ENCODE measurements around the gene DISP3. TPM values are rescaled to one million over a fixed set of nuclear protein-coding genes. Genes with fewer than 3 reads are reported as not detected.

The DISP3 gene
- total and polyA plus RNA-seq, 3 donors from 2014 or later: 6.8 to 8.8 (median 7.3) TPM

DNA sequence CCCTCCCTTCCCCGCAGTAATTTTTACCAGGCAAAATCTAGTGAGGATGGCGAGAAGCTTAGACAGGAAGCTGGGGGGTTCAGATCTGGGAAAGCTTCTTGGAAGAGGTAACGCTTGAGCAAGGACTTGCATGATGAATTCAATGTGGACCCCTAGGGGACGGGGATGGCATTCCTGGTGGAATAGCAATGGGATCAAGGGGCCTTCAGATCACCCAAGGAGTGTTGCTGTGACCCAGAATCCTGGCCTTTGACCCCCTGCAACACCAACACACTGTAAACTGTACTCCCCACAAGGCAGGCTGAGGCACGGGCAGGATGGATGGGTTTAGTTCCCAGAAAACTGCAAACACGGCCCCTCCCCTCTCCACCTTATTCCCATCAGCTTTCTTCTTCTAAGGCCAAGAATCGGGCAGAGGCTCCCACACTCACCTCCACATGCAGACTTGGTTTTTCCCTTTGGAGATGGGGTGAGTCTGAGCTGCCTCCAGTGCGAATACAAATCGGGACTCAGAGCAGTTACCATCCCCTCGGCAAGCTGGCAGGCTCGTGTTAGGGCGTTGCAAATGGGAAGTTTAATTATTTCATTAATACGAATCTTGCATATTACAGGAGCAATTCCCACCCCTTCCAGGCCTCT is 20.1 kb downstream of the DISP3 start:
- no peak overlapping the region for H3K4me3 ChIP-seq
- H3K9me3 ChIP-seq: no peaks in the 10 kb centered on the region
- TF ChIP-seq, protein P1, sequence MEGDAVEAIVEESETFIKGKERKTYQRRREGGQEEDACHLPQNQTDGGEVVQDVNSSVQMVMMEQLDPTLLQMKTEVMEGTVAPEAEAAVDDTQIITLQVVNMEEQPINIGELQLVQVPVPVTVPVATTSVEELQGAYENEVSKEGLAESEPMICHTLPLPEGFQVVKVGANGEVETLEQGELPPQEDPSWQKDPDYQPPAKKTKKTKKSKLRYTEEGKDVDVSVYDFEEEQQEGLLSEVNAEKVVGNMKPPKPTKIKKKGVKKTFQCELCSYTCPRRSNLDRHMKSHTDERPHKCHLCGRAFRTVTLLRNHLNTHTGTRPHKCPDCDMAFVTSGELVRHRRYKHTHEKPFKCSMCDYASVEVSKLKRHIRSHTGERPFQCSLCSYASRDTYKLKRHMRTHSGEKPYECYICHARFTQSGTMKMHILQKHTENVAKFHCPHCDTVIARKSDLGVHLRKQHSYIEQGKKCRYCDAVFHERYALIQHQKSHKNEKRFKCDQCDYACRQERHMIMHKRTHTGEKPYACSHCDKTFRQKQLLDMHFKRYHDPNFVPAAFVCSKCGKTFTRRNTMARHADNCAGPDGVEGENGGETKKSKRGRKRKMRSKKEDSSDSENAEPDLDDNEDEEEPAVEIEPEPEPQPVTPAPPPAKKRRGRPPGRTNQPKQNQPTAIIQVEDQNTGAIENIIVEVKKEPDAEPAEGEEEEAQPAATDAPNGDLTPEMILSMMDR (IDR thresholded peaks at IDR 0.05): no peak
- TF ChIP-seq POLR2A (IDR thresholded peaks at IDR 0.05): no peak
- H3K36me3 ChIP-seq (ENCODE audit: low read depth, missing control alignments): no peaks in the 10 kb centered on the region
- intact Hi-C loops (cut with DNase I; ENCODE audit: low total_unique reads): no loop called here
- DNase-seq: no peak
- H3K27ac ChIP-seq: no peak overlapping the region
- no peaks in the 10 kb centered on the region for H3K4me1 ChIP-seq
- no peaks in the 10 kb centered on the region for H3K27me3 ChIP-seq
- WGBS, 2 donors: 59 to 70% methylated on average over 12 to 13 of the region's 13 CpGs

DNA sequence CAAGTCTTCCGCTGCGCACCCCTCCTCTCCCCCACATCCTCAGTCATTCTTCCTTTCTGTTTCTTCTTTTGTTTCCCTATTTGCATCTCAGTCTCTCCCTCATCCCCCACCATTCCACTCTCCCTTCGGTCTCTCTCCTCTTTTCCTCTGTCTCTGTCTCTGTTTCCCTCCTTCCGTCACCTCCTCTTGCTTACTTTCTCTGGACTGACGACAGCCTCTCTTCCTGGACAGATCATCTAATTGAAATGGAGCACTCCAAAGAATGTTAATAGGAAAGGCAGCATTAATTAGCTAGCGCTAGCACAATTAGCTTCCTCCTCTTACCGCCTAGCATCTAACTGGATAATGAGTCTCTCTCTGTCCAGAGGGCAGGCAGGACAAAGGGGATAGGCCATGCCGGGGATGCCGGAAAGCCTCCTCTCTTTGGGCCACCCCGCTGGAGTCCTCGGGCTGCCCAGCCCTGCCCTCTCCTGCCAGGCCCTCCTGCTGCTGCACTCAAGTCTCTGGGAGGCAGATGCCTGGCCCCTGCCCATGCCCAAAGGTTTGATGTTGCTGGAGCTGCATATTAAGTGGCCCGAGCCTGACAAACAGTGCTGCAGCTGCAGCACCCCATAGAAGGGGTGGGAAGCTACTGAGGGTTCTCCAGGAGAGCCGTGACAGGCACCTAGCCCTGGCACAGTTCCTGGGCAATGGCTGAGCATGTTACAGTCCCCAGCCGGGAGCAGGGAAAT is 20.8 kb downstream of the DISP3 start:
- Histone ChIP-seq H3K27me3 (no peaks in the 10 kb centered on the region), H3K9me3 (no peaks in the 10 kb centered on the region), H3K27ac (no peak overlapping the region), H3K4me3 (no peak overlapping the region), H3K36me3 (ENCODE audit: low read depth, missing control alignments) (no peaks in the 10 kb centered on the region), H3K4me1 (no peaks in the 10 kb centered on the region)
- DNase-seq: no peak
- intact Hi-C loops (cut with DNase I; ENCODE audit: low total_unique reads): no loop called here
- TF ChIP-seq, protein P1 (IDR thresholded peaks at IDR 0.05): no peak
- TF ChIP-seq POLR2A (IDR thresholded peaks at IDR 0.05): no peak
- whole genome bisulfite sequencing, 2 donors: 58 to 60% methylated on average over 9 to 14 of the region's 14 CpGs

DNA sequence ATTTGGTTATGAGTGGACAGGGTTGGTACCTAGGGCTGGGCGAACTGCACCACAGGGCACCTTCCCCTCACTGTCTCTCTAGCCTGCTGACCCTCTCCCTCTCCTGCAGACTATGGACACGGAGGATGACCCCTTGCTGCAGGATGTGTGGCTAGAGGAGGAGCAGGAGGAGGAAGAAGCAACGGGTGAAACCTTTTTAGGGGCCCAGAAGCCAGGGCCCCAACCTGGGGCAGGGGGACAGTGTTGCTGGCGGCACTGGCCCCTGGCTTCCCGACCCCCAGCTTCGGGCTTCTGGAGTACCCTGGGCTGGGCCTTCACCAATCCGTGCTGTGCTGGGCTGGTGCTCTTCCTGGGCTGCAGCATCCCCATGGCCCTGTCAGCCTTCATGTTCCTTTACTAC is 21.9 kb downstream of the DISP3 start:
- WGBS, 2 donors: 56 to 61% methylated on average over 3 to 7 of the region's 7 CpGs
- H3K27me3 ChIP-seq: no peaks in the 10 kb centered on the region
- no peaks in the 10 kb centered on the region for H3K9me3 ChIP-seq
- DNase-seq: no peak
- H3K4me3 ChIP-seq: peak overlapping the region; percentile 45 to 55
- TF ChIP-seq POLR2A (IDR thresholded peaks at IDR 0.05): no peak
- TF ChIP-seq, protein P1 (IDR thresholded peaks at IDR 0.05): no peak
- no peaks in the 10 kb centered on the region for H3K4me1 ChIP-seq
- intact Hi-C loops (cut with DNase I; ENCODE audit: low total_unique reads): no loop called here
- H3K27ac ChIP-seq: no peak overlapping the region
- H3K36me3 ChIP-seq (ENCODE audit: low read depth, missing control alignments): no peaks in the 10 kb centered on the region

DNA sequence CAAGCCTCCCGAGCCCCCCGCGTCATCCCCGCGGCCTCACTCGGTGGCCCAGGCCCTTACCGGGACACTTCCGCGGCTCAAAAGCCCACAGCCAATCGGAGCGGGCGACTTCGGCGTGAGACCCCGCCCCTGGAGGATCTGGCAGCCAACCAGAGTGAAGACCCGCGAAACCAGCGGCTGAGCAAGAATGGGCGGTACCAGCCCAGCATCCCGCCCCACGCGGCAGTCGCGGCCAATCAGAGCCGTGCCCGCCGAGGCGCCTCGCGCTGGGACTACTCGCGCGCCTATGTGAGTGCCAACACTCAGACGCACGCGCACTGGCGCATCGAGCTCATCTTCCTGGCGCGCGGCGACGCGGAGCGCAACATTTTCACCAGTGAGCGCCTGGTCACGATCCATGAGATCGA is 22.5 kb downstream of the DISP3 start:
- intact Hi-C loops (cut with DNase I; ENCODE audit: low total_unique reads): no loop called here
- peak; percentile 88 for DNase-seq
- no peak for TF ChIP-seq POLR2A (IDR thresholded peaks at IDR 0.05)
- TF ChIP-seq, protein P1 (IDR thresholded peaks at IDR 0.05): no peak
- H3K27me3 ChIP-seq: no peaks in the 10 kb centered on the region
- H3K9me3 ChIP-seq: no peaks in the 10 kb centered on the region
- 41 to 47% methylated on average over 20 to 45 of the region's 48 CpGs for WGBS, 2 donors
- H3K36me3 ChIP-seq (ENCODE audit: low read depth, missing control alignments): no peaks in the 10 kb centered on the region
- H3K4me1 ChIP-seq: no peaks in the 10 kb centered on the region
- no peak overlapping the region for H3K27ac ChIP-seq
- peak overlapping the region; percentile 45 to 55 for H3K4me3 ChIP-seq
